DND-41 (cell line): Measurements from ENCODE around the gene PALMD.

Experiments used
- ATAC-seq: fragments of 200-7000 bp; cut with Tn5 transposase; 3 replicates; pipeline ENCODE4 v1.9.1; 2021; ENCODE audit warnings: low read depth; ENCODE audit not compliant: insufficient read depth
- DNase-seq: peaks from one replicate; pipeline ENCODE4 v3.0.0-alpha.2; 2020
- H2AFZ ChIP-seq: 2 replicates; pipeline ENCODE4 v1.6.0; 2012; ENCODE audit warnings: low read depth, low read length
- H3K27ac ChIP-seq: 2 replicates; pipeline ENCODE4 v1.5.1; 2012; ENCODE audit warnings: low read length, inconsistent platforms
- H3K27me3 ChIP-seq: fragments of 200-600 bp; sonication (generic); 2 replicates; pipeline ENCODE4 v1.6.0; 2012; ENCODE audit warnings: low read length, mild to moderate bottlenecking, inconsistent platforms; ENCODE audit not compliant: insufficient read depth, poor library complexity
- H3K36me3 ChIP-seq: 2 replicates; pipeline ENCODE4 v1.5.1; 2012; ENCODE audit warnings: low read length, inconsistent platforms; ENCODE audit not compliant: insufficient read depth
- H3K4me1 ChIP-seq: 2 replicates; pipeline ENCODE4 v1.5.1; 2012; ENCODE audit warnings: mild to moderate bottlenecking, low read length; ENCODE audit not compliant: insufficient read depth
- H3K4me2 ChIP-seq: 2 replicates; pipeline ENCODE4 v1.6.0; 2012; ENCODE audit warnings: mild to moderate bottlenecking, moderate library complexity, low read length, inconsistent platforms; ENCODE audit not compliant: insufficient read depth
- H3K4me3 ChIP-seq, 2 experiments: fragments of 200-600 bp in 1 of 2; shearing (Covaris generic) in 1 of 2; 2 replicates each; pipeline ENCODE4 v1.5.1; 2012 to 2016; ENCODE audit warnings: inconsistent platforms in 2 of 2, low read length in 2 of 2, mild to moderate bottlenecking in 2 of 2, low read depth in 1 of 2, moderate library complexity in 1 of 2
- H3K79me2 ChIP-seq: 2 replicates; pipeline ENCODE4 v1.6.0; 2012; ENCODE audit warnings: low read length, inconsistent platforms; ENCODE audit not compliant: insufficient read depth
- H3K9ac ChIP-seq: 2 replicates; pipeline ENCODE4 v1.6.0; 2012; ENCODE audit warnings: low read depth, mild to moderate bottlenecking, inconsistent platforms, low read length, moderate library complexity
- H3K9me3 ChIP-seq: 2 replicates; pipeline ENCODE4 v1.5.1; 2012; ENCODE audit warnings: low read length, moderate library complexity, mild to moderate bottlenecking, inconsistent platforms; ENCODE audit not compliant: insufficient read depth, severe bottlenecking
- H4K20me1 ChIP-seq: 2 replicates; pipeline ENCODE4 v1.6.0; 2012; ENCODE audit warnings: low read length; ENCODE audit not compliant: insufficient read depth
- EZH2 ChIP-seq: IDR thresholded peaks from 3 replicates; pipeline ENCODE4 v1.6.1; 2012; ENCODE audit warnings: borderline replicate concordance, low read depth, mild to moderate bottlenecking, moderate library complexity, low read length, inconsistent platforms; ENCODE audit not compliant: severe bottlenecking
- TF ChIP-seq, protein P1 (sequence below): IDR thresholded peaks from 2 replicates; pipeline ENCODE4 v1.5.1; 2012; ENCODE audit warnings: borderline replicate concordance, low read length, moderate library complexity, mild to moderate bottlenecking; ENCODE audit not compliant: poor library complexity, severe bottlenecking; ENCODE audit errors: extremely low read depth

The PALMD gene

DNA sequence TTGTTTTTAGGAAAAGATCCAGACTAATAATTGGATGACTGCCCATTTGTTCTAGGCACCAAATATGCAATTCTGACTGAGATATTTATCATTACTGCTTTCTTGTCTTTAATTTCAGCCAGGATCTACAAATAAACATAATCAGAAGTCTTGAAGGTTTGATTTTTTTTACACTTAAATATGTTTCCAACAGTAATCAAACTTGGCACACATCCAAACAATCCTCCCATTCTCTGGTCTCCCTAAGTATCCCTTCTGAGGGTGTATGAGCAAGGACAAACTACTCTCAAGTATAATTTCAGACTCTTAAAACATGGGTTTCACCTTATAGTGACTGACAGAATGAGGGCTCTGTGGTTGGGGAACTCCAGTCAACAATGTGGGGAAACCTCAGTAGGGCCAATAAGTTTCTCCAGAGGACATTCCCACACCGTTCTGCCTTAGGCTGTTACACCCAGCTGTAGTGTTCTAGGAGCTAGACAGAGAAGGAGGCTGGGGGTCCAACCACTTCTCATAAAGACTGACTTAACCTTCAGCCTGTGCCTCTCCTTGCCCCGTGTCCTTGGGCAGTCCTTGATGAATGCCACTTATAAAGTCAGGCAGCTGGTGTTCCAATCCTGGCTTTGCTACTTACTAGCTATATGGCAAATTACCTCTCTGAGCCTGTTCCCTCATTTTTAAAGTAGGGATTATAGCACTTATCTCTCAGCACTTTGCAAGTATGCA, 1.5 kb upstream of the PALMD start:
- TF ChIP-seq, protein P1, sequence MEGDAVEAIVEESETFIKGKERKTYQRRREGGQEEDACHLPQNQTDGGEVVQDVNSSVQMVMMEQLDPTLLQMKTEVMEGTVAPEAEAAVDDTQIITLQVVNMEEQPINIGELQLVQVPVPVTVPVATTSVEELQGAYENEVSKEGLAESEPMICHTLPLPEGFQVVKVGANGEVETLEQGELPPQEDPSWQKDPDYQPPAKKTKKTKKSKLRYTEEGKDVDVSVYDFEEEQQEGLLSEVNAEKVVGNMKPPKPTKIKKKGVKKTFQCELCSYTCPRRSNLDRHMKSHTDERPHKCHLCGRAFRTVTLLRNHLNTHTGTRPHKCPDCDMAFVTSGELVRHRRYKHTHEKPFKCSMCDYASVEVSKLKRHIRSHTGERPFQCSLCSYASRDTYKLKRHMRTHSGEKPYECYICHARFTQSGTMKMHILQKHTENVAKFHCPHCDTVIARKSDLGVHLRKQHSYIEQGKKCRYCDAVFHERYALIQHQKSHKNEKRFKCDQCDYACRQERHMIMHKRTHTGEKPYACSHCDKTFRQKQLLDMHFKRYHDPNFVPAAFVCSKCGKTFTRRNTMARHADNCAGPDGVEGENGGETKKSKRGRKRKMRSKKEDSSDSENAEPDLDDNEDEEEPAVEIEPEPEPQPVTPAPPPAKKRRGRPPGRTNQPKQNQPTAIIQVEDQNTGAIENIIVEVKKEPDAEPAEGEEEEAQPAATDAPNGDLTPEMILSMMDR: no peak
- no peak for TF ChIP-seq EZH2
- Histone ChIP-seq H3K9ac (no peak overlapping the region), H3K4me2 (no peak overlapping the region), H3K4me1 (no peaks in the 10 kb centered on the region), H4K20me1 (no peaks in the 10 kb centered on the region), H3K4me3 (no peak overlapping the region), H3K27me3 (no peaks in the 10 kb centered on the region), H3K27ac (no peak overlapping the region), H3K36me3 (no peaks in the 10 kb centered on the region), H3K79me2 (no peaks in the 10 kb centered on the region), H2AFZ (no peak overlapping the region), H3K9me3 (no peaks in the 10 kb centered on the region)
- ATAC-seq: no peak
- no peak for DNase-seq

DNA sequence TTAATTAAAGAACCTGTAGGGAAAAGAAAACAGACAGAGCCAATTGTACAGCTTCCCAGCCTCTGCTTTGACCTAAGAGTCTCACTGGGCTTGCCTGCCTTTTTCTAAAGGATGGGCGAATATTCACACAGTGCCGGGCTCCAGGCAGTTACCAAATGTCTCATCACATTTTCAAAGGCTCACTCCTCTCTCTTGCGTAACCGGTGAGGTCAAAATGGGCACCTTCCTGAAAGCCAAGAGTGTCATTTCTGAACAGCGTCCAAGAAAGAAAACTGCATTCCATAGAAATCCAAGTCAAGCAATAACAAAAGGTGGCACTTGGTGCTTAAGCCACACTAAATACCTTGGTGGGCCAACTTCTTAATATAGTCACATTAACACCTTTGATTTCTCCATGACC, 710 bp upstream of the PALMD start:
- no peak overlapping the region for H2AFZ ChIP-seq
- no peak for ATAC-seq
- H3K79me2 ChIP-seq: no peaks in the 10 kb centered on the region
- no peak overlapping the region for H3K4me3 ChIP-seq
- no peak overlapping the region for H3K9ac ChIP-seq
- no peak for TF ChIP-seq EZH2
- TF ChIP-seq, protein P1: no peak
- no peaks in the 10 kb centered on the region for H3K4me1 ChIP-seq
- H3K27ac ChIP-seq: no peak overlapping the region
- H3K4me2 ChIP-seq: no peak overlapping the region
- no peaks in the 10 kb centered on the region for H3K27me3 ChIP-seq
- H3K9me3 ChIP-seq: no peaks in the 10 kb centered on the region
- DNase-seq: no peak
- H4K20me1 ChIP-seq: no peaks in the 10 kb centered on the region
- H3K36me3 ChIP-seq: no peaks in the 10 kb centered on the region

DNA sequence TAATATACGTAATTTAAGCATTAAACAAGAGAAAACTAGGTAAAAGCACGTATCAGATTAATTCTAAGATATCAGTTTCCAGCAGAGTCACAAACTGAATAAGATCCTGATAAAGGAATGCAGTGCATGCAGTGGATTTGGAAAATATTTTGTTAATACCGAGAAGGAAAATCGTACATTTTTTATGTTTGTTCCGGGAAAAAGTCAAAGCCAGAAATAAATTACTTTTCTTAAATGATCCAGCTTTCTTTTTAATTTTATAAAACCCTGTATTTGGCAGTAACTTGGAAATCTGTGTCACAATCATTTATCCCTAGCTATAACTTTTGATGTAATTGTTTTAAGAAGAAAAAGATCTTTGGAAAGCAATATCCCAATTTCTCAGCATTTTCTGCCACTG, 955 bp downstream of the PALMD start:
- no peaks in the 10 kb centered on the region for H4K20me1 ChIP-seq
- H3K9ac ChIP-seq: no peak overlapping the region
- DNase-seq: no peak
- H2AFZ ChIP-seq: no peak overlapping the region
- no peaks in the 10 kb centered on the region for H3K36me3 ChIP-seq
- H3K9me3 ChIP-seq: no peaks in the 10 kb centered on the region
- H3K4me1 ChIP-seq: no peaks in the 10 kb centered on the region
- no peak overlapping the region for H3K27ac ChIP-seq
- H3K4me2 ChIP-seq: no peak overlapping the region
- no peak overlapping the region for H3K4me3 ChIP-seq
- no peak for ATAC-seq
- no peak for TF ChIP-seq EZH2
- TF ChIP-seq, protein P1: no peak
- no peaks in the 10 kb centered on the region for H3K79me2 ChIP-seq
- H3K27me3 ChIP-seq: no peaks in the 10 kb centered on the region

DNA sequence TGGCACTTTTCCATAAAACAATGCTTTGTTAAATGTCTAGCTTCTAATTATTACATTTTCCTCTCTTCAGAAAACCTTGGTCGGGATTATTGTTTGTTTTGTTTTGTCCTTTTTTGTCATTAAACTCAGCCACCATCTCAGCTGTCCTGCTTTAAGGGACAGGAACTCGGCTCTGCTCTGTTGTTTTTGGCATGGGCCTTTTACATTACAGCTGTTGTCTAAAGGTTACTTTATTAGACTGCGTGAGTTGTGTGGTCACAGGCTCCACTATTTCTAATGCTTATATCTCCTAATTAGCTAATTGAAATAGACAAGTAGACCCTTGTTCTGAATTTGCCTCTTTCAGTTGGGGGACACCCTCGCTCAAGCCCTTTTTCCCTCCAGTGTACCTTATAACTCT, 1.6 kb downstream of the PALMD start:
- H3K4me2 ChIP-seq: no peak overlapping the region
- H4K20me1 ChIP-seq: no peaks in the 10 kb centered on the region
- H3K27me3 ChIP-seq: no peaks in the 10 kb centered on the region
- no peak overlapping the region for H3K27ac ChIP-seq
- H3K4me1 ChIP-seq: no peaks in the 10 kb centered on the region
- no peak overlapping the region for H3K4me3 ChIP-seq
- no peak overlapping the region for H3K9ac ChIP-seq
- ATAC-seq (no peak), DNase-seq (no peak)
- H3K36me3 ChIP-seq: no peaks in the 10 kb centered on the region
- H2AFZ ChIP-seq: no peak overlapping the region
- TF ChIP-seq, protein P1: no peak
- no peak for TF ChIP-seq EZH2
- H3K9me3 ChIP-seq: no peaks in the 10 kb centered on the region
- no peaks in the 10 kb centered on the region for H3K79me2 ChIP-seq
